Keratinocyte (primary cell): ENCODE measurements around the gene ESR2.

Experiments used
- EZH2 ChIP-seq: IDR thresholded peaks from one replicate; pipeline ENCODE4 v1.6.1; 2012; ENCODE audit warnings: inconsistent platforms, mild to moderate bottlenecking, low read length, moderate library complexity
- TF ChIP-seq, protein P1 (sequence below), 3 experiments: IDR thresholded peaks in 1 of 3; conservative IDR thresholded peaks in 1 of 3; optimal IDR thresholded peaks in 1 of 3; 2 replicates in 2 of 3; 3 replicates in 1 of 3; pipeline versions ENCODE3 to v1.5.1; 2011; ENCODE audit warnings: low read length in 3 of 3, mild to moderate bottlenecking in 3 of 3, moderate library complexity in 2 of 3, control low read depth in 1 of 3, inconsistent platforms in 1 of 3; ENCODE audit not compliant: insufficient read depth in 2 of 3; ENCODE audit errors: extremely low read depth in 1 of 3

DNA sequence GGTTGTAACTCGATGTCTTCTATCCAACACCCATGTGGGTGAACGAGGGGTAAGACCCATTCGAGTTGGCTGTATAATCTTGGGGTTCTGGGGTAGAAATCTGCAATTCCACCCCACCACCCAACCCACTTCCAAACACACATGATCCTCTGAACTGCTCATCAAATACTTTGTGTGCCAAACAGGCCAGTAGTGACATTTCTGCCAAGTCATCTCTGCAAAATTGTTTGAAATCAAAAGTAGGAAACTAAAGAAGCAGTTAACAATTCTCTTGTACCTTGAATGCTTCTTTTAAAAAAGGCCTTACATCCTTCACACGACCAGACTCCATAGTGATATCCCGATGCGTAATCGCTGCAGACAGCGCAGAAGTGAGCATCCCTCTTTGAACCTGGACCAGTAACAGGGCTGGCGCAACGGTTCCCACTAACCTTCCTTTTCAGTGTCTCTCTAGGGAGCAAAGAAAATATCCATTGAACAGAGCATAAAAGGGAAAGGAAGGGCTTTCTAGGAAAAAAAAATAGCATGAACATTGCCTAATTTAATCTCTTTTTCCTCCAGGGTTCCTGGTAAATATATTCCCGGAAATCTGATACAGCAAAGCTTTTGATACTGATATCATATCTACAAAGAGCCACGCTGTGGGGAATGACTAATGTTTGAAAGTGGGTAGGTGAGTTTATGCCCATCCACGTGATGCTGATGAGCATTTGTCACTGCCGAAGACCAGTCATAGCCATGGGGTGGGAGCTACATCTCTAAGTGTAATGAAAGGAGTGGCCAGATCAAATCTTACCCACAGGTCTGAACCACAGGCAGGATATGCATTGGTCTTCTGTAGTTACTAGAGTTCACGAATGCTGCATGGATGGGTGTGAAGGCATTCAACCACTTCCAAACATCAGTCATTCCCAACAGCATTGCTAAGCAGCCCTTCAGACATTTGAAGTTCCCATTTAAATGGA, 14.2 kb downstream of the ESR2 start:
- TF ChIP-seq, protein P1, sequence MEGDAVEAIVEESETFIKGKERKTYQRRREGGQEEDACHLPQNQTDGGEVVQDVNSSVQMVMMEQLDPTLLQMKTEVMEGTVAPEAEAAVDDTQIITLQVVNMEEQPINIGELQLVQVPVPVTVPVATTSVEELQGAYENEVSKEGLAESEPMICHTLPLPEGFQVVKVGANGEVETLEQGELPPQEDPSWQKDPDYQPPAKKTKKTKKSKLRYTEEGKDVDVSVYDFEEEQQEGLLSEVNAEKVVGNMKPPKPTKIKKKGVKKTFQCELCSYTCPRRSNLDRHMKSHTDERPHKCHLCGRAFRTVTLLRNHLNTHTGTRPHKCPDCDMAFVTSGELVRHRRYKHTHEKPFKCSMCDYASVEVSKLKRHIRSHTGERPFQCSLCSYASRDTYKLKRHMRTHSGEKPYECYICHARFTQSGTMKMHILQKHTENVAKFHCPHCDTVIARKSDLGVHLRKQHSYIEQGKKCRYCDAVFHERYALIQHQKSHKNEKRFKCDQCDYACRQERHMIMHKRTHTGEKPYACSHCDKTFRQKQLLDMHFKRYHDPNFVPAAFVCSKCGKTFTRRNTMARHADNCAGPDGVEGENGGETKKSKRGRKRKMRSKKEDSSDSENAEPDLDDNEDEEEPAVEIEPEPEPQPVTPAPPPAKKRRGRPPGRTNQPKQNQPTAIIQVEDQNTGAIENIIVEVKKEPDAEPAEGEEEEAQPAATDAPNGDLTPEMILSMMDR (optimal IDR thresholded peaks at IDR 0.05 in 1 of 3, IDR thresholded peaks at IDR 0.05 in 1 of 3, conservative IDR thresholded peaks at IDR 0.05 in 1 of 3; ENCODE audit: extremely low read depth in 1 of 3, insufficient read depth in 2 of 3, low read length in 3 of 3) = no peak
- TF ChIP-seq EZH2 = no peak
